DND-41 (cell line): ENCODE data around the gene ADCY2.

ENCODE experiments used
- EZH2 ChIP-seq: IDR thresholded peaks from 3 replicates; pipeline ENCODE4 v1.6.1; 2012; ENCODE audit warnings: borderline replicate concordance, low read depth, mild to moderate bottlenecking, moderate library complexity, low read length, inconsistent platforms; ENCODE audit not compliant: severe bottlenecking
- TF ChIP-seq, protein P1 (sequence below): IDR thresholded peaks from 2 replicates; pipeline ENCODE4 v1.5.1; 2012; ENCODE audit warnings: borderline replicate concordance, low read length, moderate library complexity, mild to moderate bottlenecking; ENCODE audit not compliant: poor library complexity, severe bottlenecking; ENCODE audit errors: extremely low read depth

DNA sequence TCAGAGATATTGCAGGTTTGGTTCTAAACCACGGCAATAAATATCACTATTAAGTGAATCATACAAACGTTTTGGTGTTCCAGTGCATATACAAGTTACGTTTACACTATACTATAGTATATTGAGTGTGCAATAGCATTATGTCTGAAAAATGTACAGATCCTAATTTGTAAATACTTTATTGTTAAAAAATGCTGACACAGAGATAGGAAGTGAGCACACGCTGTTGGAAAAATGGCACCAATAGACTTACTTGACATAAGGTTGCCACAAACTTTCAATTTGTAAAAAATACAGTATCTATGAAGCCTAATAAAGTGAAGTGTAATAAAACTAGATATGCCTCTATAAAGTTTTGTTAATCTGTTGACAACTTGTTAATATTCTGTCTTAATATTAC is 439.0 kb downstream of the ADCY2 start:
- no peak for TF ChIP-seq EZH2
- TF ChIP-seq, protein P1, sequence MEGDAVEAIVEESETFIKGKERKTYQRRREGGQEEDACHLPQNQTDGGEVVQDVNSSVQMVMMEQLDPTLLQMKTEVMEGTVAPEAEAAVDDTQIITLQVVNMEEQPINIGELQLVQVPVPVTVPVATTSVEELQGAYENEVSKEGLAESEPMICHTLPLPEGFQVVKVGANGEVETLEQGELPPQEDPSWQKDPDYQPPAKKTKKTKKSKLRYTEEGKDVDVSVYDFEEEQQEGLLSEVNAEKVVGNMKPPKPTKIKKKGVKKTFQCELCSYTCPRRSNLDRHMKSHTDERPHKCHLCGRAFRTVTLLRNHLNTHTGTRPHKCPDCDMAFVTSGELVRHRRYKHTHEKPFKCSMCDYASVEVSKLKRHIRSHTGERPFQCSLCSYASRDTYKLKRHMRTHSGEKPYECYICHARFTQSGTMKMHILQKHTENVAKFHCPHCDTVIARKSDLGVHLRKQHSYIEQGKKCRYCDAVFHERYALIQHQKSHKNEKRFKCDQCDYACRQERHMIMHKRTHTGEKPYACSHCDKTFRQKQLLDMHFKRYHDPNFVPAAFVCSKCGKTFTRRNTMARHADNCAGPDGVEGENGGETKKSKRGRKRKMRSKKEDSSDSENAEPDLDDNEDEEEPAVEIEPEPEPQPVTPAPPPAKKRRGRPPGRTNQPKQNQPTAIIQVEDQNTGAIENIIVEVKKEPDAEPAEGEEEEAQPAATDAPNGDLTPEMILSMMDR, result no peak
